Panc1 (cell line): ENCODE measurements around the gene LHX4. TPM values are rescaled to one million over a fixed set of nuclear protein-coding genes. Genes with fewer than 3 reads are reported as not detected.

Experiments
- ATAC-seq: fragments of 200-7000 bp; cut with Tn5 transposase; 2 replicates; pipeline ENCODE4 v1.9.1; 2020; ENCODE audit warnings: mild to moderate bottlenecking, moderate library complexity
- BruUV-seq: library from RNA; stranded (reverse); fragments of 400-500 nt; replicated peaks from 2 replicates; lab custom pipeline; 2021; lab: Mats Ljungman, UMichigan
- CTCF ChIA-PET: fragments of 300-600 bp; sonication (Branson Sonifier 250); formaldehyde crosslinking; loops from one replicate; lab custom pipeline; 2022; ENCODE audit warnings: antibody characterized with exemption; lab: Charles Lee
- POLR2A ChIA-PET: fragments of 300-600 bp; sonication (Branson Sonifier 250); formaldehyde crosslinking; loops from one replicate; lab custom pipeline; 2022; ENCODE audit warnings: antibody characterized with exemption; lab: Charles Lee
- DNase-seq: peaks from one replicate; pipeline ENCODE4 v3.0.0-alpha.2; 2010; ENCODE audit warnings: low read depth, low spot score
- H3K27ac ChIP-seq: 2 replicates; pipeline ENCODE4 v1.5.1; 2011; ENCODE audit warnings: mild to moderate bottlenecking, low read length, inconsistent platforms
- H3K27me3 ChIP-seq: fragments of 200-500 bp; sonication (Bioruptor generic); 2 replicates; pipeline ENCODE4 v1.6.0; 2014; ENCODE audit warnings: low read length, inconsistent platforms; ENCODE audit not compliant: control insufficient read depth, insufficient read depth
- H3K36me3 ChIP-seq: fragments of 200-500 bp; sonication (Bioruptor generic); 2 replicates; pipeline ENCODE4 v1.5.1; 2014; ENCODE audit warnings: inconsistent platforms, mild to moderate bottlenecking, low read length, moderate library complexity; ENCODE audit not compliant: control insufficient read depth, insufficient read depth
- H3K4me1 ChIP-seq: 2 replicates; pipeline ENCODE4 v1.5.1; 2011; ENCODE audit warnings: inconsistent platforms, mild to moderate bottlenecking, low read length, moderate library complexity; ENCODE audit not compliant: control insufficient read depth, insufficient read depth
- H3K4me3 ChIP-seq, 2 experiments: 2 replicates each; pipeline ENCODE4 v1.5.1; 2011 to 2012; ENCODE audit warnings: low read depth in 2 of 2, low read length in 2 of 2, mild to moderate bottlenecking in 2 of 2, inconsistent platforms in 1 of 2, moderate library complexity in 1 of 2
- H3K9me3 ChIP-seq: fragments of 200-500 bp; sonication (Bioruptor generic); 2 replicates; pipeline ENCODE4 v1.5.1; 2014; ENCODE audit warnings: low read depth, mild to moderate bottlenecking, inconsistent platforms, low read length, moderate library complexity; ENCODE audit not compliant: control insufficient read depth, insufficient read depth
- CTCF ChIP-seq: fragments of 450-650 bp; IDR thresholded peaks from 2 replicates; pipeline ENCODE4 v1.5.1; 2017; ENCODE audit warnings: mild to moderate bottlenecking
- POLR2AphosphoS5 ChIP-seq: IDR thresholded peaks from 2 replicates; pipeline ENCODE4 v1.6.1; 2012; ENCODE audit warnings: mild to moderate bottlenecking, low read depth, low read length, moderate library complexity
- REST ChIP-seq, 2 experiments: IDR thresholded peaks; 2 replicates each; pipeline ENCODE4 v1.6.1; 2011 to 2012; ENCODE audit warnings: low read depth in 2 of 2, control low read depth in 1 of 2, low read length in 1 of 2, mild to moderate bottlenecking in 1 of 2, moderate library complexity in 1 of 2; ENCODE audit not compliant: insufficient read depth in 1 of 2
- SIN3A ChIP-seq: IDR thresholded peaks from 2 replicates; pipeline ENCODE4 v1.6.1; 2012; ENCODE audit warnings: low read depth, mild to moderate bottlenecking, low read length, moderate library complexity, borderline replicate concordance; ENCODE audit not compliant: insufficient read depth
- TCF7L2 ChIP-seq: IDR thresholded peaks from 2 replicates; pipeline ENCODE4 v1.6.1; 2011; ENCODE audit warnings: mild to moderate bottlenecking, low read depth, low read length, inconsistent platforms
- in situ Hi-C: cut with HindIII; loops from 2 replicates; pipeline ENCODE4 v1.10.0; 2016; ENCODE audit warnings: low sequenced_read_pairs, low pct_unique_long_range_greater_than_20kb
- intact Hi-C: fragments of 100-400 bp; cut with micrococcal nuclease; formaldehyde crosslinking; loops from one replicate; pipeline ENCODE4 v1.10.0; 2022; ENCODE audit not compliant: unreplicated experiment
- total RNA-seq: library from RNA; stranded (reverse); gene quantifications from one replicate; pipeline ENCODE4 v1.2.1, GENCODE V29; 2021; ENCODE audit not compliant: unreplicated experiment

Gene LHX4
- total RNA-seq, 1 experiment from 2014 or later: 0.72 TPM

GRCh38 chr1:180283098-180283497, 53.0 kb downstream of the LHX4 start:
- TF ChIP-seq CTCF: no peak
- ChIA-PET CTCF (no interaction called here), POLR2A (interaction anchor here (0.6 kb wide), 1 partner anchor 723 kb away, joined by 3 read pairs; no protein-coding TSS in a partner anchor)
- DNase-seq (no peak), ATAC-seq (no peak)
- in situ Hi-C loops (no loop called here), intact Hi-C loops (no loop called here)
- Histone ChIP-seq H3K9me3 (no peaks in the 10 kb centered on the region), H3K36me3 (peaks cover 3% of the 10 kb centered on the region; the same call in 1 of the 2 replicates), H3K27ac (no peak overlapping the region), H3K27me3 (no peaks in the 10 kb centered on the region), H3K4me1 (no peaks in the 10 kb centered on the region), H3K4me3 (no peak overlapping the region)
- BruUV-seq: no TSS peak

GRCh38 chr1:180286417-180286816, 56.4 kb downstream of the LHX4 start:
- in situ Hi-C loops (no loop called here), intact Hi-C loops (no loop called here)
- Histone ChIP-seq H3K9me3 (no peaks in the 10 kb centered on the region), H3K27me3 (no peaks in the 10 kb centered on the region), H3K36me3 (peaks cover 3% of the 10 kb centered on the region; the same call in 1 of the 2 replicates), H3K27ac (no peak overlapping the region), H3K4me1 (no peaks in the 10 kb centered on the region), H3K4me3 (no peak overlapping the region)
- ATAC-seq (no peak), DNase-seq (no peak)
- ChIA-PET POLR2A (interaction anchor here (0.6 kb wide), 1 partner anchor 230 kb away, joined by 13 read pairs; no protein-coding TSS in a partner anchor), CTCF (no interaction called here)
- TF ChIP-seq REST (IDR thresholded peaks at IDR 0.05; ENCODE audit: insufficient read depth in 1 of 2, low read depth in 2 of 2, low read length in 1 of 2): no peak
- no peak for TF ChIP-seq CTCF
- no peak for TF ChIP-seq SIN3A
- no peak for TF ChIP-seq POLR2AphosphoS5
- no peak for TF ChIP-seq TCF7L2
- no TSS peak for BruUV-seq
